ENCODE measurements around the gene NUCKS1. TPM values are rescaled to one million over a fixed set of nuclear protein-coding genes. Genes with fewer than 3 reads are reported as not detected.

Gene NUCKS1
- total RNA-seq, 2 experiments from 2014 or later, result 145 to 177 TPM

GRCh38 chr1:205767248-205767647, 17.3 kb upstream of the NUCKS1 start:
- ChIA-PET POLR2A (interaction anchor here (1.2 kb wide), 1 partner anchor 49 kb away, joined by 3 read pairs; no protein-coding TSS in a partner anchor), CTCF (no interaction called here)
- Mint-ChIP-seq H3K36me3 (ENCODE audit: low read depth) (peaks cover 32% of the 10 kb centered on the region), H3K27ac (peak overlapping the region; percentile 18), H3K4me3 (no peak overlapping the region), H3K9me3 (no peaks in the 10 kb centered on the region), H3K27me3 (no peaks in the 10 kb centered on the region), H3K4me1 (ENCODE audit: low read depth) (peaks cover 41% of the 10 kb centered on the region)
- TF ChIP-seq, protein P1, sequence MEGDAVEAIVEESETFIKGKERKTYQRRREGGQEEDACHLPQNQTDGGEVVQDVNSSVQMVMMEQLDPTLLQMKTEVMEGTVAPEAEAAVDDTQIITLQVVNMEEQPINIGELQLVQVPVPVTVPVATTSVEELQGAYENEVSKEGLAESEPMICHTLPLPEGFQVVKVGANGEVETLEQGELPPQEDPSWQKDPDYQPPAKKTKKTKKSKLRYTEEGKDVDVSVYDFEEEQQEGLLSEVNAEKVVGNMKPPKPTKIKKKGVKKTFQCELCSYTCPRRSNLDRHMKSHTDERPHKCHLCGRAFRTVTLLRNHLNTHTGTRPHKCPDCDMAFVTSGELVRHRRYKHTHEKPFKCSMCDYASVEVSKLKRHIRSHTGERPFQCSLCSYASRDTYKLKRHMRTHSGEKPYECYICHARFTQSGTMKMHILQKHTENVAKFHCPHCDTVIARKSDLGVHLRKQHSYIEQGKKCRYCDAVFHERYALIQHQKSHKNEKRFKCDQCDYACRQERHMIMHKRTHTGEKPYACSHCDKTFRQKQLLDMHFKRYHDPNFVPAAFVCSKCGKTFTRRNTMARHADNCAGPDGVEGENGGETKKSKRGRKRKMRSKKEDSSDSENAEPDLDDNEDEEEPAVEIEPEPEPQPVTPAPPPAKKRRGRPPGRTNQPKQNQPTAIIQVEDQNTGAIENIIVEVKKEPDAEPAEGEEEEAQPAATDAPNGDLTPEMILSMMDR (IDR thresholded peaks at IDR 0.05), result no peak
- intact Hi-C loops (cut with micrococcal nuclease), result no loop called here
- DNase-seq (no peak), ATAC-seq (no peak)

GRCh38 chr1:205766570-205766969, 16.6 kb upstream of the NUCKS1 start:
- Mint-ChIP-seq H3K36me3 (ENCODE audit: low read depth) (peaks cover 27% of the 10 kb centered on the region), H3K4me3 (no peak overlapping the region), H3K9me3 (no peaks in the 10 kb centered on the region), H3K4me1 (ENCODE audit: low read depth) (peaks cover 34% of the 10 kb centered on the region), H3K27me3 (no peaks in the 10 kb centered on the region), H3K27ac (peak overlapping the region; percentile 46)
- DNase-seq, result no peak
- ChIA-PET CTCF (no interaction called here), POLR2A (interaction anchor here (2.5 kb wide), 1 partner anchor 8 kb away, joined by 10 read pairs; the partner anchor contains the start of gene RAB29)
- TF ChIP-seq, protein P1 (IDR thresholded peaks at IDR 0.05), result no peak
- ATAC-seq, result no peak
- intact Hi-C loops (cut with micrococcal nuclease), result no loop called here

DNA sequence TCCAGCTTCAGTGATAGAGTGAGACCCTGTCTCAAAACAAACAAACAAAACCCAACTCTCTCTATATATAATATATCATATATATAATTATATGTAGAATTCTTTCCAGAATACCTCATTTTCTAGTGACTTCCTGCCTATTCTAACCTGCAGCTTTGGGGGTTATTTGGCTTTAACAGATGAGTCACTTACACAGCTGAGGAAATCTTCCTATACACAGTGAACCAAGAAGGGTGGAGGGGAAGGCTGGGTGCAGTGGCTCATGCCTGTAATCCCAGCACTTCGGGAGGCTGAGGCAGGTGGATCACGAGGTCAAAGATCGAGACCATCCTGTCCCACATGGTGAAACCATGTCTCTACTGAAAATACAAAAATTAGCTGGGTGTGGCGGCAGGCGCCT, 16.1 kb upstream of the NUCKS1 start:
- Mint-ChIP-seq H3K27me3 (no peaks in the 10 kb centered on the region), H3K4me1 (ENCODE audit: low read depth) (peaks cover 29% of the 10 kb centered on the region), H3K9me3 (no peaks in the 10 kb centered on the region), H3K4me3 (no peak overlapping the region), H3K36me3 (ENCODE audit: low read depth) (peaks cover 23% of the 10 kb centered on the region), H3K27ac (peak overlapping the region; percentile 46)
- CTCF ChIA-PET, result interaction anchor here (1.2 kb wide), 1 partner anchor 10 kb away, joined by 3 read pairs; no protein-coding TSS in a partner anchor
- intact Hi-C loops (cut with micrococcal nuclease), result no loop called here
- POLR2A ChIA-PET, result interaction anchor here (0.6 to 2.5 kb wide), 4 partner anchors 9 to 111 kb away, joined by 3 to 10 read pairs (median 4); partner anchors contain the start of gene RAB29
- ATAC-seq, result peak; percentile 69
- TF ChIP-seq, protein P1 (IDR thresholded peaks at IDR 0.05), result no peak
- DNase-seq, result no peak

GRCh38 chr1:205764578-205764977, 14.6 kb upstream of the NUCKS1 start:
- Mint-ChIP-seq H3K4me3 (no peak overlapping the region), H3K36me3 (ENCODE audit: low read depth) (peaks cover 10% of the 10 kb centered on the region), H3K27ac (no peak overlapping the region), H3K4me1 (ENCODE audit: low read depth) (peaks cover 20% of the 10 kb centered on the region), H3K9me3 (no peaks in the 10 kb centered on the region), H3K27me3 (no peaks in the 10 kb centered on the region)
- no peak for DNase-seq
- TF ChIP-seq, protein P1 (IDR thresholded peaks at IDR 0.05), result no peak
- POLR2A ChIA-PET, result interaction anchor here (1.0 to 2.5 kb wide), 2 partner anchors 10 to 14 kb away, joined by 4 to 10 read pairs; partner anchors contain the start of gene RAB29
- CTCF ChIA-PET, result interaction anchor here (1.4 to 1.9 kb wide), 2 partner anchors 132 to 213 kb away, joined by 4 to 6 read pairs; no protein-coding TSS in a partner anchor
- ATAC-seq, result no peak
- intact Hi-C loops (cut with micrococcal nuclease), result no loop called here

DNA sequence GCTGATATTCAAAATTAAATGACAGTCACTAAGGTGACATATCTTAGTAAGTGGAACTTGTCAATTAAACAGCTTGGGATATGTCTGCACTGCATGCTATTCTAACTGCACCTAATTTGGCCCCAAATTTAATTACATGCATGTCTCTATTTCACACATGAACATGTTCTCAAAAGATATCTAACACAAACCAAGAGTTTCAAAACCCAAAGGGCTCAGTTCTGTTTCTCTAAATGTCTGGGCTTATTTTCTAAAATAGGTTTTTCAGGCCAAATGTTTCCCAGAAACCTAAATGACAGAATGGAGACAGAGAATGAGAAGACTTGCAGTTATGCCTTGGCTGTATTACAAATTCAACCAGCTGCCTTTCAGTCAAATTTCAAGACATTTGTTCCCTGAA, 14.0 kb upstream of the NUCKS1 start:
- CTCF ChIA-PET, result interaction anchor here (0.8 to 1.9 kb wide), 3 partner anchors 9 to 214 kb away, joined by 4 to 6 read pairs (median 4); no protein-coding TSS in a partner anchor
- POLR2A ChIA-PET, result interaction anchor here (0.8 to 1.0 kb wide), 2 partner anchors 11 to 13 kb away, joined by 4 read pairs; partner anchors contain the start of gene RAB29
- H3K27ac Mint-ChIP-seq, result no peak overlapping the region
- no peaks in the 10 kb centered on the region for H3K27me3 Mint-ChIP-seq
- ATAC-seq (no peak), DNase-seq (no peak)
- H3K4me3 Mint-ChIP-seq, result no peak overlapping the region
- H3K4me1 Mint-ChIP-seq (ENCODE audit: low read depth), result peaks cover 20% of the 10 kb centered on the region
- TF ChIP-seq, protein P1 (IDR thresholded peaks at IDR 0.05), result no peak
- H3K9me3 Mint-ChIP-seq, result no peaks in the 10 kb centered on the region
- intact Hi-C loops (cut with micrococcal nuclease), result no loop called here
- peaks cover 5% of the 10 kb centered on the region for H3K36me3 Mint-ChIP-seq (ENCODE audit: low read depth)
